ENCODE data around the gene RELA. TPM values are rescaled to one million over a fixed set of nuclear protein-coding genes. Genes with fewer than 3 reads are reported as not detected.
A peak's percentile ranks its signal among the peaks of the same experiment; 100 is the strongest.

RELA gene
- total and polyA plus RNA-seq, 2 donors (not counting 1 experiment from before 2014, with no cell fraction given) = 124 to 154 TPM

GRCh38 chr11:65642014-65642671 is 20.6 kb downstream of the RELA start:
- WGBS (ENCODE audit: insufficient coverage) = 68% methylated on average over 46 of the region's 49 CpGs
- H3K9me3 Mint-ChIP-seq (ENCODE audit: insufficient read depth) = no peaks in the 10 kb centered on the region
- Histone ChIP-seq H3K4me1 (ENCODE audit: control insufficient read depth in 2 of 2, insufficient read depth in 2 of 2, low read length in 2 of 2) (peaks cover 43 to 63% of the 10 kb centered on the region in 2 donors), H3K9me3 (ENCODE audit: control extremely low read depth in 1 of 3, control insufficient read depth in 2 of 3, insufficient read depth in 1 of 3, low read length in 2 of 3) (no peaks in the 10 kb centered on the region), H3K4me2 (replicated peaks; ENCODE audit: low read depth, low read length, poor library complexity, severe bottlenecking) (peak overlapping the region; percentile 96), H3K79me2 (ENCODE audit: control insufficient read depth, insufficient read depth, low read length) (peaks cover 67% of the 10 kb centered on the region), H2AFZ (ENCODE audit: insufficient read depth, low read depth, low read length, poor library complexity, severe bottlenecking) (no peak overlapping the region), H3K27me3 (replicated peaks in 1 of 4; ENCODE audit: control extremely low read depth in 1 of 4, control insufficient read depth in 3 of 4, insufficient read depth in 4 of 4, low read length in 3 of 4) (no peaks in the 10 kb centered on the region), H3K9ac (ENCODE audit: low read length) (peak overlapping the region; percentile 91), H3K27ac (ENCODE audit: low read length in 2 of 2) (peak overlapping the region; percentile 100), H3K4me3 (ENCODE audit: control extremely low read depth in 1 of 5, extremely low read depth in 1 of 5, insufficient read depth in 1 of 5, low read depth in 2 of 5, low read length in 4 of 5) (peak overlapping the region; percentile 64 to 97 (median 93)), H4K20me1 (ENCODE audit: control insufficient read depth, insufficient read depth, low read length, poor library complexity, severe bottlenecking) (peaks cover 68% of the 10 kb centered on the region), H3K36me3 (replicated peaks in 1 of 2; ENCODE audit: control extremely low read depth in 1 of 2, control insufficient read depth in 1 of 2, extremely low read depth in 1 of 2, insufficient read depth in 2 of 2, low read length in 1 of 2) (peaks cover 0 to 52% of the 10 kb centered on the region in 2 experiments)
- TF ChIP-seq EZH2 (IDR thresholded peaks at IDR 0.05; ENCODE audit: borderline replicate concordance, insufficient read depth, low read depth, low read length, poor library complexity, severe bottlenecking) (no peak), CTCF (IDR thresholded peaks at IDR 0.05) (no peak)
- H3K4me3 Mint-ChIP-seq = peak overlapping the region; percentile 99
- H3K27ac Mint-ChIP-seq = peak overlapping the region; percentile 98
- intact Hi-C loops (cut with micrococcal nuclease) = no loop called here
- H3K27me3 Mint-ChIP-seq = no peaks in the 10 kb centered on the region
- ChIA-PET POLR2A (interaction anchor here (0.6 to 5.0 kb wide), 4 partner anchors 10 to 860 kb away, joined by 3 to 116 read pairs (median 11); no protein-coding TSS in a partner anchor), CTCF (interaction anchor here (6.2 to 7.4 kb wide), 2 partner anchors 11 to 15 kb away, joined by 50 to 86 read pairs; no protein-coding TSS in a partner anchor)
- DNase-seq (no peak), ATAC-seq (ENCODE audit: low read depth) (no peak)
- H3K4me1 Mint-ChIP-seq = peaks cover 53% of the 10 kb centered on the region

All from B cell (primary cell).